ENCODE measurements around the gene SPSB1.

SPSB1 gene

DNA sequence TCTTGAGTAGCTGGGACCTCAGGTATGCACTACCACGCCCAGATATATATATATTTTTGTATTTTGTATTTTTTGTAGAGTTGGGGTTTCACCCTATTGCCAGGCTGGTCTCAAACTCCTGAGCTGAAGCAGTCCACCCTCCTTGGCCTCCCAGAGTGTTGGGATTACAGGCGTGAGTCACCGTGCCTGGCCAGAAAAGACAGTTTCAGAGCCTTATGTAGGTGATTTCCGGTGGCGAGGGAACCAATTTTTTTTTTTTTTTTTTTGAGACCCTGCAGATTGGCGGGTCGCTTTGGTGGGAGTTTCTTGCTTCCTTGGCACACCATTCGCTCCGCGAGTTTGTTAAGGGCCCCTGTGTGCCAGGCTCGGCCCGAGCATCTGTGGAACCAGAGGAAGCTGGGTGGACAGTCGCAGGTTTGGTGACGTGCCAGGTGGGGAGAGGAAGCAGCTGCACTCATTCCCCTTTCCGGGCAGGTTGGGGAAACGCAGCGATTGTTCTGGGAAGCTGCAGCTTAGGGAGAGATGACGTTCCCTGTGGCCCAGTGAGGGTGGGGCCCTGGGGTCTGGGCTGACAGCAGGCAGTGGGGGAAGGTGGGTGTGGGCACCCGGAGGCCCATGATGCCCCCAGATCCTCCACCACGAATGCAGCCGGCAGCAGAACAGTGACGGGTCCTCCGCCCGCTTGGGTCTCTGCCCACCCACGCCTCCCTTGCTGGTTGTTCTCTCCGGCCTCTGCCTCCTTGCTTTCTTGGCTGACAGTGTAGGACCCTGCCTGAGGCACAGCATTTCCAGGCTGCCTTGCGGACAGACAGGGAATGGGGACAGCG, 25.1 kb downstream of the SPSB1 start:
- DNase-seq (ENCODE audit: low spot score) = no peak

DNA sequence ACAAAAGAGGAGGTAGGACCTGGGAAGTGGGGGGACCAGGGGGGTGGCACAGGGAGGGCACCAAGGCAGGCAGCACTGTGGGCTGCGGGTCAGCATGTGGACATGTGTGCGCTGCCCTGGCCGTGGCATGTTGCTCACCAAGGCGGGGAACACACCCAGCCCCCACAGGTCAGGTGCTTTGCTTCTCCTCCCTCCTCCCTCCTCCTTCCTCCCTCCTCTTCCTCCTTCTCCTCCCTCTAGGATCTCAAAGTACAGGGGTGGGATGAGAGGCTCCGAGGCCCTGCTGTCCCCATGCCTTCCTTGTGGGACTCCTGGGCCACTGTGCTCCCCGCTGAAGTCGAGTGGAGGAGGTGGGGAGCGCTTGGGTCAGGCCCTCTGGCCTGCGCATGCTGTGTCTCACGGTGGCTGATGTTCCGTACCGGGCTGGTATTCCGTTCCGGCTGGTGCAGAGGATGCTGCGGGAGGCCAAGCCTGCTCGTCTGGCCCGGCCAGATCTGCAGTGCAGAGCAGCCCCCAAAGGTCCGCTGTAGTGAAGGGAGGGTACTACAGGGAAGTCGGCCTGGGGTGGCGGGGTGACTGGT, 26.6 kb downstream of the SPSB1 start:
- DNase-seq (ENCODE audit: low spot score) = no peak

DNA sequence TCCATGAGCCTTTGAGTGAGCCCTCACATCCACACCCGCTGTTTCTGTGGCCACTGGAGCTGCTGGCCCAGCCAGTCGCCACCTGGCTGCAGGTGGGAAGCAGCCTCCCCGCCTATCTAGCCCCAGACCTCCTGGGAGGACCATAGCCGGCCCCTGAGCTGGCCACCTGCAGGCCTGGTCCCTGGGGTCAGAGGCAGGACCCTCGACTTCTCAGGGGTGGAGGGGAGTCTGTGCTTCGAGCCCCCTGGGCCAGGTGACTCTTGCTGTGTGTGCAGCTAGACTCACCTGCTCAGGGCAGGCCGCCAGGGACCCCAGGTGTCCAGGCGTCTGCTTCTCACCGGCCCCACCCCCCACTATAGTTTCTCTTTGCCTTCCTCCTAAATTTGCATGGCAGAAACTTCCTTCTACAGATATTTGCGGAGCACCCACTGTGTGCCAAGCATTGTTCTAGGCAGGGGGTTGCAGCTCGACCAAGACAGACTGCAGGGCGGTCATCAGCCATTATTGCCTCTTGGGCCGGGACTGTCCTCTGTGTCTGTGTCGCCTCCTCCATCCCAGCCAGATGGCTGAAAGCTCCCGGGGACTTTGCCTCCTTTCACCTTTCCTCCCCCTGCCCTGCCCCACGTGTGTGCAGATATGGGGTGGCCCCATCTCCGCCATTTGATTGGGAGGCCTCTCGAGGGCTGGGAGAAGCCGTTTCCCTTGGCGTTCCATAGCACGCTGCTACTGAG, 27.3 kb downstream of the SPSB1 start:
- DNase-seq (ENCODE audit: low spot score) = no peak

DNA sequence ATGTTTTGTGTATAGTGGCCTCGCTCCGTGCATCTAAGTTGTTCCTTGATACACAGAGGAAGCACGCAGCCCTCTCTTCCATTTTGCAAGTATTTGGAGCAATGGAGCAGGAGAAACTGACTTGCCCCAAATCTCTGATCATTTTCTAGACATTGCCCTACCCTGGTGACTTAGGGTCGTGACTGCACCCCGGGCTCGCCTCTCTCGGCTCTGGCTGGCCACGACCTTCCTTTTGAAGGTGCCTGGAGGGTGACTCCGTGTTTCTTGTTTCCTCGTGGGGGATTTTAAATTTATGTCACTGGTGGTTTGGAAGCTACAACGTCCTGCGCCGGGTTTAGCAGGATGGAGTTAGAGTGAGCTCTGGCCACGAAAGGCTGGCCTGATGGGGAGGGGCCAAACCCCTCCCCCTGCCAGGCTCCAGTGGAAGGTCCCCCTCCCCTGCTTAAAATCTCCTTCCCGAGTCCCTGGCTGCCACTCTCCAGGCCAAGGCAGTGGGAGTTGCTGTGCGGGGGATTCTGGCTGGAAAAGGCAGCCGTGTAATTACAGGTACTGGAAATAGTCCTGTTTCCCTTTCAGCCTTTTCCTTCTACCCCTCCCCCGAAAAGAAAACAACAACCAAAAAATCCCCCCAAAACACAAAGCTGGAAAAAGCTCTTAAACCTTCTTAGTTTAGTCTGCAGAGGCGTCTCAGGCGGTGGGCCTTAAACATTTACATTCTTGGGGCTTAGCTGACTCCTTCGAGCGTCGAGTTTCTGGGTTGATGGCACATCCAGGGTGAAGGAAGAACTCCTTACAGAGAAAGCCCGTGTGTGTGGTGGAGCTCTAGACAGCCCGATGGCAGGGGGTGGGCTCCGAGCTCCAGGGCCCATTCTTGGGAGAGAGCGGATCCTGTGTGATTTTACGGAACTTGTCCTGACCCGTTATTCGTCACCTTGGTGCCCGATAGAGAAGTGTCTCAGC, 28.1 kb downstream of the SPSB1 start:
- no peak for DNase-seq (ENCODE audit: low spot score)

DNA sequence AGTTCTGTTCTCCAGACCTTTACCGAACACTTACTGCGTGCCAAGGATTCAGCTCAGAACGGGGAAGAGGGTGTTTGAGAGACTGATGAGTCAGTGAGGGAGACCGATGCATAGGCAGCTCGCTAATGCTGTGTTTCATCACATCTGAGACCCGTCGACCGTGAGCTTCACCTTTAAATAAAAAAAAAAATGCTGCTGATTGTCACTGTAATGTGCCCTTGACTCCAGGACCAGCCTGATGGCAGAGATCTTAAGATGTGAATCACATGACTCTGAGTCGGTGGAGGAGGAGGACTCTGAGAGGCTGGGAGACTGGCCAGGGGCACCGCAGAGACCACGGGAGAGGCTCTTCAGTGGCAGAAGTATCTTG, 28.8 kb downstream of the SPSB1 start:
- DNase-seq (ENCODE audit: low spot score) = peak; percentile 1

DNA sequence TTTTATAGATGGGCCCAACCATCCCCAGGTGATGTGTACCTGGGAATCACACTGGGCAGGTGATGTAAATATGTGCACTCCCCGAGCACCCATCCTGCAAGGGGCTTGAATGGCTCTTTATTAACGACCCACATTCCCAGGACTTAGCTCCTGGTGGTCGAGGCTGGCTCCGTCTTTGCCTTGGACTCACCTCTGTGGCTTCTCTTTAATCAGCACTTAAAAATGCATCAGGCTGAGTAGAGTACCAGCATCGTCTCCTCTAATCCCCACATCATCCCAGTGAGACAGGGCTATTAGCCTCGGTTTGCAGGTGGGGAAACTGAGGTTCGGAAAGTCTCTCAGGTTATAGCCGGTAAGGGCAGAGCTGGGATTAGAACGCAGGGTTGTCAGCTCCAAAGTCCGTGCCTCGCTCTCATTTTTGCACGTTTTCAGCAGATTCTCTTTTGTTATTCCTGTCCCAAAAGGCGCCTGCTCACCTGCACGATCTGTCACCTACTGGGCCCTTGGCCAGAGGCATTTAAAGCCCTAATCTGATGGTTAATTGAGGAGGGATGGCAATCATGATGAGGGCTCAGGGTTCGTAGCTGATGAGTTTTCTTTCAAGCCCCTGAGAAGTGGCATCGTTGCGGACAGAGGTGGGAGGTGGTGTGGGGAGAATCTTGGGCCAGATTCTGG, 29.4 kb downstream of the SPSB1 start:
- DNase-seq (ENCODE audit: low spot score) = no peak

DNA sequence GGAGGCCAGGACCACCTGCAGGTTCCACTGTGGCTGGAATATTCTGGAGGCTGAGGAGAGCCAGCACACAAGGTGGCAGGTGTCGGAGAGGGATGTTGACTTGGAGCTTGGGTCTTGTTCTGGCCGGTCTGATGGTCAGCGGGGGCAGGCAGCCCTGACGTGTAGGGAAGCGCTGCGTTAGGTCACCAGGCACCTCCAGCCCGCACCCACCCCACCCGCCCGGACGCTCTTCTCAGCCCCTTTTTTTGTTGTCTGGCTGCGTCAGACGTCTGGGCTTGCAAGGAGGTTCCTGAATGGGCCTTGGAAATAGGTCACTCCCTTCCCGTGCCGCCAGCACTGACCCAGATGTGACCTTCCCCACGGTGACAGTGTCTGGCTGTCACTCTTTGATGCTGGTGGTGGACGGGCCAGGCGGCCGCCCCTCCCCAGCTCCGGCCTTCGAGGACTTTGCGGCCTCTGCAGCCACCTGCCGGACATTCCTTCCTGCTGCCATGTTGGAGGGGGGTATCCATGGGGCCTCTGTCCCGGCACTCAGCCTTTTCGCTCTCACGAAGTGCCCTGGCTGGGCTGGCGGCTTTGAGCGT, 30.1 kb downstream of the SPSB1 start:
- DNase-seq (ENCODE audit: low spot score) = peak; percentile 29

DNA sequence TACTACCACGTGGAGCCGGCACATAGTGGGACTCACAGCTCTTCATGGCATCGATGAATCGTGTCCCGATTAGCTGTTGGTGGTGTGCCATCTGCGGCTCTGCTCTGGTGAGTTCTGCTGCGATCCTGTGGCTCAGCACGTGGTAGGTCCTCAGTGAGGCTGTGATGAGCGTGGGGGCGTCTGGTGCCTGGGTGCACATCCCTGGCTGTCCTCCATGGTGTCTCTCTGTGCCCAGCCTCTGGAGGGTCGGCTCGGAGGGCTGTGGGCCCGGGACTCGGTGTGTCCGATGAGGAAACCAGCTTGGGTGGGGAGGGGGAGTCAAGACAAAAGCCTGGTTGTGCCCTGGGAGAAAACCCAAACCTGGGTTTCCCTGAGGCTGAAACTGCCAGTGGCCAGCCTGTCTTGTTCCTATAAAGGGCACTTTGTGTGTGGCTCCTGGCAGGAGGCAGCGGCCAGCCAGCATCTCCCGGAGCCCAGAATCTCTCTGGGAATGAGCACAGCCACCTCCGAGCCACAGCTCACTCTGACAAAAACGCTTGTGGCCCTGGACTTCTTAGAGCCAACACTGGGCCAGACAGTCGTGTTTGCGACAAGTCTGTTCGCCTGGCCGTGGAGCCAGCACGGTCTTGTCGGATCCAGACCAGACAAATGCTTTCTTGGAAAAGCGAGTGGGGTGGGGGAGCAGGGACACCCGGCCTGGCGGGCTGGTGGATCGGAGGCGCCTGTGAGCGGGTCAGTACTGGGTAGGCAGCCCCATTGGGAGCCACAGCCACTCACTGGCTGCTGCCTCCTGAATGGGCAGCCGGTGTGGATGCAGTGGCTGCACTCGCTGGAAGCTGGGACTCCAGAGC, 31.8 kb downstream of the SPSB1 start:
- DNase-seq (ENCODE audit: low spot score) = no peak

DNA sequence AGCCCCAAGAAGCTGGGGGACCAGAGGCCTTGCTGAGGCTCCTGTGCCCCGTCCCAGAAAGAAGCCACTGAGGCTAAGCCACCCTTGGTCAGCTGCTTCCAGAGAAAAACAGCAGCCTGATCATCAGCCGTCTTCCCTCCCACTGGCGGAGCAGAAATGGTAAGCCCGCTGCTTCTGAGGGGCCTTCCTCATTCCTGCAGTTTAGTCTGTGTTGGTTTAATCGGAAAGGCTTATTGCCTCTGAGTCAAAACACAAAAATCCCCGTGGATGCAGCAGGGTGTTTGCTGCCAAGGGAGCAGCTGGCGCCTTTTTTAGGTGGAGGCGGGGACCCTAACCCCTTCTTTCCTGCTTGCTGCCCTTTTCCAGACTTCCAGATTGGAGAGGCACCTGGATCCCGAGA, 33.9 kb downstream of the SPSB1 start:
- DNase-seq (ENCODE audit: low spot score) = no peak

DNA sequence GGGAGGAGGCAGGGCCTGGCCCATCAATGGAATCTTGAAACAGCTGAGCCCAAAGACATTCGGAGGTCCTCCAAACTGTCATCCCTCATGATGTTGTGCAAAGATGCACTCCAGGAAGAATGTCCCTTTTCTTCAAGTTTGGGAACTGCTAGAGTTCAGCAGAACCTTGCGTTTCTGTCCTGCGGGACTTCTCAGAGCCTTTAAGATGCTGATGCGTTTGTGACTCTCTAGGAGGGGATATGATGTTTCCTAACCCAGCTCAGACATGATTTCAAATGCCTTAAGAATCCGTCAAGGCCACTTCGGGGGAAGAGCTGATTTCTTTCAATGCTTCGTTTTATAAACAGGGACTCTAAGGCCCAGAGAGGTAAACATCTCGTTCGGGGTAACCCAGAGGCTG, 35.5 kb downstream of the SPSB1 start:
- no peak for DNase-seq (ENCODE audit: low spot score)

DNA sequence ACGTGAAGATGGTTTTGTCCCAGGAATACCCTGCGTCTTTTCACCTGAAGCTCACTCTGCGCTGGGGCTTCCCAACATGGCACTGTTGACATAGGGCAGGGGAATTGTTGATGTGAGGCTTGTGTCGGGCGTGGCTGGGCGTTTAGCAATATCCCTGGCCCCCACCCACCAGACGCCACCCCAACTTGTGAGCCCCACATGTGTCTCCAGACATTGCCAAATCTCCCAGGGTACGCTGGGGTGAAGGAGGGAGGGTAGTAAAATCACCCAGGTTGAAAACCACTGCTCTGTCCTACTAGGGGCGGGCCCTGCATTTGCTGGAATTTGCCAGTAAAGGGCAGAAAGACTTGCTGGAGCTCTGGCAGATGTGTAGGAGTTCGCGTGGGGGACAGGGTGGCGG, 36.0 kb downstream of the SPSB1 start:
- DNase-seq (ENCODE audit: low spot score) = no peak

DNA sequence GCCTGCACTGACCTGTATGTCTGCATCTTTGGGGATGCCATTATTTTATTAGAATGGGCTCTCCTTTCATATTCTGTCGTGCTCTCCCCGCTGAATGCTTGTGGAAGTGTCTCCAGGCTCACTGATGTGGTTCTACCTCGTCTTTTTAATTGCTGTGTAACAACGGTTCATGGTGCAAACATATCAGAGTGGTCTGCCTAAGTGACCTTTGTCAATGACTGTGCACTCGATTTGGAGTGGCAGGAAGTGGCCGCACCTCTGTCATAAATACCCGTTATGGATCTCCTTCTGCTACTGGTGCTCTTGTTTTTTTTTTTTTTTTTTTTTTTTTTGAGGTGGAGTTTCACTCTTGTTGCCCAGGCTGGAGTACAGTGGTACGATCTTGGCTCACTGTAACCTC, 38.3 kb downstream of the SPSB1 start:
- no peak for DNase-seq (ENCODE audit: low spot score)

DNA sequence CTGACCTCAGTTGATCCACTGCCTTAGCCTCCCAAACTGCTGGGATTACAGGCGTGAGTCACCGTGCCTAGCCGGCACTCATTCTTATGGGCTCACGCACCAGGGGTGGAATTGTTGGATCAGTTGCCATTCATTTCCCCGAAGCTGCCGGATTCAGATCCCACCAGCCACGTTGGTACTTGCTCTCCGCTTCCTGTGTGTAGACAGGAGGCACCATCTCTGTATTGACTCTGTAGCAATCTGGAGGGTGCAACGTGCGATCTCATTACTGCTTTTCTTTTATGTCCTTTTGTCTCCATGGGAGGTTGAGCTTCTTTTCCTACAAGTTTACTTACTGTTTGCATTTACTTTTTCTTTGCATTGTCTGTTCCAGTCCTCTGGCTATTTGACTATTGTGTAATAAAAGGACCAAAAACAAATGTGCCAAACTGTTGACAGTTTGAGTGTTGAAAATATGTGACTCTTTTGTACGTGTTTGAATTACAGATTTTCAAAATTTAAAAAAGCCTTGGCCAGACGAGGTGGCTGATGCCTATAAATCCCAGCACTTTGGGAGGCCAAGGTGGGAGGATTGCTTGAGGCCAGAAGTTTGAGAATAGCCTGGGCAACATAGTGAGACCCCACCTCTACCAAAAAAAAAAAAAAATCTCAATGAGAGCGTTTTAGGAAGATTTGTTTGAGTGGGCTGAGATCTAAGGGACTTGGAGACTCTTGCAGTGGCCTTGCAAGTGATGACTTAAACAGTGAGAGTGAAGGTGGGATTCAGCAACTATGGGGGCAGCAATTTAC, 39.1 kb downstream of the SPSB1 start:
- no peak for DNase-seq (ENCODE audit: low spot score)

DNA sequence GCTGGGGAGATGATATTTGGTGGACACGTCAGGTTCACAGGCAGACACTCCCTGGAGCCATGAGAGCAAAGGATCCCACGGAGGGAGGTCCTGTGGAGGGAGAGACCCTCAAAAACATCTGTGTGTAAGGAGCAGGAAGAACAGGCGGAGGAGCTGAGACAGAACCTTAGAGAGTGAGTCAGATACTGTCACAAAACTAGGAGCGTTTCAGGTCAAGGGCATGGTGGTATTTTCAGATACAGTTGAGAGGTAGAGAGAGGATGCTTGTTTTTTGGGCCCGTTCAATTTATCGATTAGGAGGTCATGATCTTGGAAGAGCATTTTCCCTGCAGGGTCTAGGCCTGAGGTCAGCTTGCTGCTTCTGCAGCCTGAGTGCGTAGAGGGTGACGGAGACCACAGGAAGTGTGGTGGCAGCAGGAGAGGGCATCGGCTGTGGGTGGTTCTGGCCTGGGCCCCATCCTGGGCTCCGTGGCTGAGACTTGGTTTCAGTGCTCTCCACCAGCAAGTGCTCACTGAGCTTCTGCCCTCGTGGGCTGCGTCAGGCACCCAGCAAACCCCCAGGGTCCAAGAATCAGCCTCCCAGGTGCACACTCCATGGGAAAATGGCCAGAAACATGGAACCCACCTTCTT, 39.9 kb downstream of the SPSB1 start:
- DNase-seq (ENCODE audit: low spot score) = no peak

DNA sequence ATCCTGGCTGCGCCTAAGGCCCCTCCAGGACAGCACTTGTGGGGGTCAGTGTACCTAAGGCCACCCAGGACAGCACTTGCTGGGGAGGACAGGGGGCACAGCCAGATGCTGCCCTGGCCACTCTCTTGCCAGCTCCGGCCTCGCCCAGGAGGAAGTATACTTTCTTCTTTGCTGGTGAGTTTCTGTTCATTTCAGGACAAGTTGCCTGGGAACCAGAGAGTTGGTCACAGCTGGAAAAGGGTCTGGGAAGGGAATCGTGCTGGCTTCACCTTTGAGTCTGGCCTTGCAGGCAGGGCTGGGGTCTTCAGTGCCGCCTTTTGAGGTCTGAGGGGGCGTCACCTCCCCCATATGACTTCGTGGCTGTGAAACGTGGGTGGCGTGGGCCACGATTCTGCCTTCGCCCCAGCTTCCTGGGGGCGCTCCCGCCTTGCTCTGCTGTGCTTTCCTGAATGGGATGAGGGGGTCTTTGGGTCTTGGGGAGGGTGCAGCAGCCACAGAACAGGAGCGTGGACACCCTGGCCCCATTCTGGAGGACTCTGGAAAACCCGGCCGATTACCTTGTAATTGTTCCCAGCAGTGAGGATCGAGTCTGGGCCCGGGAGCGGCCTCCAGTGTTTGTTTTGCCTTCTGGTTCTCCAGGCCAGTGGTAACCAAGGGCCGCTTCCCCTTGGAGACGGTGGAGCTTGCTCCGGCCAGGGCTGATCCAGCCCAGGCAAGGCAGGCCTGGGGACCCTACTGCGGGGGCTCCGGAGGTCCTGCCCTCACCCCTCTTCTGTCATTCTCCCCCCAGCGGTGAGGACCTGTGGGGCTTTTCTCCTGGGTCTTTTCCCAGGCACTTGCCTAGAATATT, 45.9 kb downstream of the SPSB1 start:
- DNase-seq (ENCODE audit: low spot score) = no peak

DNA sequence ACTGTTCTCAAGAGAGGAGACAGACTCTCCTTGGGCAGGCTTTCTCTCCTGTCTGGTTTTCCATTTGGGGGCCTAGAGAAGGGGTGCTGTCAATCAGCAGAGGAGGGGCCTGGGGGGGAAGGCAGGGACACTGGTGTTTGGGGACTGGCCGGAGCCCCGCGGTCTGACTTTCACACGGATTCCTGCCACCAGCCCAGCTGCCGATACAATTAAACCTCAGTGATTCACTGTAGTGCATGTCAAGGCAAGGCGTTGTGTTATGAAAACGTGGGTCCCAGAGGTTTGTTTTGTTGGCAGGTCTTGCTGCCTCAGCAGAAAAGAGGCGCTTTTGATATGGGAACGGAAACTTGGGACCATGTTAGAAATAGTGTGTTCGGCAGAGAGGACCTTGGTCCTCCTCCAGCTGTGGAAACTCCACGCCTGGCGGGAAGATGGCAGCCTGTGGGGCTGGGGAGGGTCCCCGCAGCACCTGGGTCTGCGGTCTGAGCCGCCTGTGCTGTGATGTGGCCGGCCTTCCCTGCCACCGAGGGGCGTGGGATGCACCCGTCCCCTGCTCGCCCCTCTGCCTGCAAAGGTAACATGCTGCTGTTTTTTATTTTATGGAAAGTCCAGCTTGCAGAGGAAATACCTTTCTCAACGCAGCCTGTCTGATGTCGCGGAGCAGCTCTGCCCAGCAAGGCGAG, 47.6 kb downstream of the SPSB1 start:
- no peak for DNase-seq (ENCODE audit: low spot score)

DNA sequence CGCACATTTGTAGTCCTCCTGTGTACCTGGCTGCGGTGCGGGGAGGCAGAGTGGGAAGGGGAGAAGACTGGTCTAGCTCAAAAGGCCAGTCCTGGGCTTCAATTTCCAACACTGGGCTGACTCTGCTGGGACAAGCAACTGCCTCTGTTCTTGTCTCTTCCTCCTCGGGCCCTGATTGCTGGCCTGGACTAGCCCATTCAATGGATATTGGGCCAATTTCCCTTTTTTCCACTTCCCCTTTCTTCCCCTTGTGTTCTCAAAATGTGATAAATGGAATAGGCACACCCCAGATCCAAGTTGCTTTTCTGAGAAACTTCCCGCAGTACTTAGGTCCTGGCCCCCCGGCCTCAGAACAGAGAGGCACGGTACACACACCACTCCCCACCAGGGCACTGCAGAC, 48.2 kb downstream of the SPSB1 start:
- DNase-seq (ENCODE audit: low spot score) = no peak

Measured in SK-N-DZ (cell line).